Thyroid gland (tissue), 4 donors: ENCODE data around the gene AGAP4.
"Not testable (repeated sequence)": the region's sequence is repeated elsewhere in the genome, so short reads cannot be mapped to it uniquely, and the experiment has no call there.

Experiments used
- POLR2A ChIP-seq, 2 donors: fragments of 450-650 bp; IDR thresholded peaks; one replicate each; pipeline ENCODE4 v1.6.1; 2017; ENCODE audit warnings: antibody characterized with exemption in 2 of 2, mild to moderate bottlenecking in 2 of 2, moderate library complexity in 1 of 2
- TF ChIP-seq, protein P1 (sequence below), 6 experiments: fragments of 200-600 bp in 3 of 6; fragments of 450-650 bp in 3 of 6; sonication (generic) in 3 of 6; IDR thresholded peaks; one replicate each; pipeline ENCODE4 v1.5.1; 2016 to 2019; ENCODE audit warnings: antibody characterized with exemption in 6 of 6, mild to moderate bottlenecking in 2 of 6, inconsistent platforms in 1 of 6, moderate library complexity in 1 of 6

DNA sequence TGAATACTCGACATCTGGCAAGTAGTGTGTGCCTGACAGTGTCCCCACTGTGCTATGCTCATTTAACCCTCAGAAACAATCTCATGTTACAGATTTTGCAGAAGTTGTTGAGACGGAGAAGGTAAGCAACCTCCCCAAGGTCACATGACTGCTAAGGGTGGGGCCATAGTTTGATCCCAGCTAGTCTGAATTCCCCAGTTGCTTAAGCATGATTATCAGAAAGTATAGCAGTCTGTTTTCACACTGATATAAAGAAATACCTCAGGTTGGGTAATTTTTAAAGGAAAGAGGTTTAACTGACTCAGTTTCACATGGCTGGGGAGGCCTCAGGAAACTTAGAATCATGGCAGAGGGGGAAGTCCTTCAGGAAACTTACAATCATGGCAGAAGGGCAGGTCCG lies 1.2 kb upstream of the AGAP4 start:
- TF ChIP-seq, protein P1, sequence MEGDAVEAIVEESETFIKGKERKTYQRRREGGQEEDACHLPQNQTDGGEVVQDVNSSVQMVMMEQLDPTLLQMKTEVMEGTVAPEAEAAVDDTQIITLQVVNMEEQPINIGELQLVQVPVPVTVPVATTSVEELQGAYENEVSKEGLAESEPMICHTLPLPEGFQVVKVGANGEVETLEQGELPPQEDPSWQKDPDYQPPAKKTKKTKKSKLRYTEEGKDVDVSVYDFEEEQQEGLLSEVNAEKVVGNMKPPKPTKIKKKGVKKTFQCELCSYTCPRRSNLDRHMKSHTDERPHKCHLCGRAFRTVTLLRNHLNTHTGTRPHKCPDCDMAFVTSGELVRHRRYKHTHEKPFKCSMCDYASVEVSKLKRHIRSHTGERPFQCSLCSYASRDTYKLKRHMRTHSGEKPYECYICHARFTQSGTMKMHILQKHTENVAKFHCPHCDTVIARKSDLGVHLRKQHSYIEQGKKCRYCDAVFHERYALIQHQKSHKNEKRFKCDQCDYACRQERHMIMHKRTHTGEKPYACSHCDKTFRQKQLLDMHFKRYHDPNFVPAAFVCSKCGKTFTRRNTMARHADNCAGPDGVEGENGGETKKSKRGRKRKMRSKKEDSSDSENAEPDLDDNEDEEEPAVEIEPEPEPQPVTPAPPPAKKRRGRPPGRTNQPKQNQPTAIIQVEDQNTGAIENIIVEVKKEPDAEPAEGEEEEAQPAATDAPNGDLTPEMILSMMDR (IDR thresholded peaks at IDR 0.05), result not testable (repeated sequence)
- not testable (repeated sequence) for TF ChIP-seq POLR2A (IDR thresholded peaks at IDR 0.05)
